HG03354 (cell line): Measurements from ENCODE around the gene MEGF11.

ENCODE experiments used
- ATAC-seq: cut with Tn5 transposase; IDR thresholded peaks from one replicate; pipeline ENCODE4 v1.9.1; 2021; ENCODE audit warnings: mild to moderate bottlenecking; ENCODE audit not compliant: unreplicated experiment, poor library complexity, severe bottlenecking

MEGF11 gene

GRCh38 chr15:66131200-66131599 is 122.3 kb downstream of the MEGF11 start:
- ATAC-seq, result no peak

- no peak for ATAC-seq
Observed at GRCh38 chr15:66130496-66131034, 123.0 kb downstream of the MEGF11 start.

GRCh38 chr15:66129586-66129985 is 124.0 kb downstream of the MEGF11 start:
- no peak for ATAC-seq

- no peak for ATAC-seq
Observed at GRCh38 chr15:66128116-66128680, 125.4 kb downstream of the MEGF11 start.

GRCh38 chr15:66126456-66126855 is 127.1 kb downstream of the MEGF11 start:
- no peak for ATAC-seq

- ATAC-seq, result no peak
Observed at GRCh38 chr15:66126031-66126441, 127.5 kb downstream of the MEGF11 start.

GRCh38 chr15:66124651-66125050 is 128.9 kb downstream of the MEGF11 start:
- ATAC-seq, result no peak

GRCh38 chr15:66123799-66124198 is 129.8 kb downstream of the MEGF11 start:
- ATAC-seq, result no peak

GRCh38 chr15:66120422-66120821 is 133.1 kb downstream of the MEGF11 start:
- ATAC-seq, result no peak

- ATAC-seq, result no peak
Observed at GRCh38 chr15:66117841-66118240, 135.7 kb downstream of the MEGF11 start.

- no peak for ATAC-seq
Observed at GRCh38 chr15:66115568-66116206, 137.9 kb downstream of the MEGF11 start.

GRCh38 chr15:66114863-66115425 is 138.6 kb downstream of the MEGF11 start:
- ATAC-seq, result no peak

GRCh38 chr15:66112388-66112787 is 141.2 kb downstream of the MEGF11 start:
- ATAC-seq, result no peak

GRCh38 chr15:66111363-66111762 is 142.2 kb downstream of the MEGF11 start:
- no peak for ATAC-seq

GRCh38 chr15:66110864-66111263 is 142.7 kb downstream of the MEGF11 start:
- ATAC-seq, result no peak

- ATAC-seq, result no peak
Observed at GRCh38 chr15:66109826-66110225, 143.7 kb downstream of the MEGF11 start.

GRCh38 chr15:66108483-66109265 is 144.9 kb downstream of the MEGF11 start:
- ATAC-seq, result no peak

- ATAC-seq, result no peak
Observed at GRCh38 chr15:66107070-66107469, 146.5 kb downstream of the MEGF11 start.

GRCh38 chr15:66105286-66106265 is 148.0 kb downstream of the MEGF11 start:
- ATAC-seq, result no peak

GRCh38 chr15:66103293-66103590 is 150.3 kb downstream of the MEGF11 start:
- no peak for ATAC-seq
